ENCODE measurements around the gene IL4R. TPM values are rescaled to one million over a fixed set of nuclear protein-coding genes. Genes with fewer than 3 reads are reported as not detected.

IL4R gene
- total RNA-seq, 4 donors from 2014 or later = 32.2 to 104 (median 71.9) TPM

- Histone ChIP-seq H3K36me3 (no peaks in the 10 kb centered on the region), H3K27me3 (no peaks in the 10 kb centered on the region), H3K4me3 (no peak overlapping the region), H3K9me3 (no peaks in the 10 kb centered on the region), H3K4me1 (peaks cover 0 to 14% (median 2%) of the 10 kb centered on the region in 4 donors), H3K27ac (no peak overlapping the region)
- peak in 1 of 3 donors; percentile 25 for DNase-seq
- no peak for TF ChIP-seq CTCF (IDR thresholded peaks at IDR 0.05)
- no peak for TF ChIP-seq POLR2A (IDR thresholded peaks at IDR 0.05)
Measured at GRCh38 chr16:27310576-27311447, 3.0 kb upstream of the IL4R start.

GRCh38 chr16:27311448-27311830 is 2.3 kb upstream of the IL4R start:
- Histone ChIP-seq H3K4me3 (no peak overlapping the region), H3K36me3 (no peaks in the 10 kb centered on the region), H3K27ac (no peak overlapping the region), H3K9me3 (no peaks in the 10 kb centered on the region), H3K4me1 (peaks cover 0 to 20% (median 2%) of the 10 kb centered on the region in 4 donors), H3K27me3 (no peaks in the 10 kb centered on the region)
- DNase-seq = peak in 1 of 3 donors; percentile 45
- TF ChIP-seq CTCF (IDR thresholded peaks at IDR 0.05) (no peak), POLR2A (IDR thresholded peaks at IDR 0.05) (no peak)

GRCh38 chr16:27311897-27312303 is 1.9 kb upstream of the IL4R start:
- no peaks in the 10 kb centered on the region for H3K9me3 ChIP-seq
- H3K27me3 ChIP-seq = no peaks in the 10 kb centered on the region
- no peak overlapping the region for H3K4me3 ChIP-seq
- DNase-seq = no peak
- H3K27ac ChIP-seq = no peak overlapping the region
- no peaks in the 10 kb centered on the region for H3K36me3 ChIP-seq
- TF ChIP-seq POLR2A (IDR thresholded peaks at IDR 0.05) (no peak), CTCF (IDR thresholded peaks at IDR 0.05) (no peak)
- H3K4me1 ChIP-seq = peaks cover 0 to 25% (median 2%) of the 10 kb centered on the region in 4 donors

GRCh38 chr16:27312580-27313421 is 973 bp upstream of the IL4R start:
- peak overlapping the region; percentile 69 to 99 (median 92) for H3K4me3 ChIP-seq
- peak in 1 of 3 donors; percentile 36 for DNase-seq

More at GRCh38 chr16:27312580-27313421, 973 bp upstream of the IL4R start:
- H3K4me1 ChIP-seq = peaks cover 0 to 34% (median 2%) of the 10 kb centered on the region in 4 donors
- no peaks in the 10 kb centered on the region for H3K27me3 ChIP-seq
- TF ChIP-seq POLR2A (IDR thresholded peaks at IDR 0.05) (no peak), CTCF (IDR thresholded peaks at IDR 0.05) (no peak)
- H3K36me3 ChIP-seq = no peaks in the 10 kb centered on the region
- H3K9me3 ChIP-seq = no peaks in the 10 kb centered on the region
- H3K27ac ChIP-seq = peak overlapping the region; percentile 94 to 98 (median 96)

All from Peyer's patch (tissue), 4 donors.